ENCODE results near the gene PGGHG.

- TF ChIP-seq CTCF (IDR thresholded peaks at IDR 0.05; ENCODE audit: low read length) = no peak
- TF ChIP-seq EZH2 (IDR thresholded peaks at IDR 0.05; ENCODE audit: borderline replicate concordance, low read length) = no peak
Observed at GRCh38 chr11:293852-294661, 5.1 kb downstream of the PGGHG start.
